Mesenchymal stem cell (in vitro differentiated cells and primary cell): ENCODE data around the gene AREL1. TPM values are rescaled to one million over a fixed set of nuclear protein-coding genes. Genes with fewer than 3 reads are reported as not detected.

ENCODE experiments used
- DNase-seq: peaks from one replicate; pipeline ENCODE4 v3.0.0-alpha.2; 2013
- H2AFZ ChIP-seq: one replicate; pipeline ENCODE4 v1.6.1; 2013; ENCODE audit warnings: low read depth, mild to moderate bottlenecking, control low read depth, inconsistent platforms, low read length, moderate library complexity
- H2AK5ac ChIP-seq: 2 replicates; pipeline ENCODE4 v1.6.1; 2013; ENCODE audit warnings: low read length, moderate library complexity, mild to moderate bottlenecking, inconsistent platforms; ENCODE audit not compliant: severe bottlenecking
- H2BK120ac ChIP-seq: one replicate; pipeline ENCODE4 v1.6.1; 2013; ENCODE audit warnings: low read depth, mild to moderate bottlenecking, inconsistent platforms, low read length, moderate library complexity
- H2BK12ac ChIP-seq, 2 experiments: one replicate each; pipeline ENCODE4 v1.6.1; 2013; ENCODE audit warnings: inconsistent platforms in 2 of 2, low read length in 2 of 2, mild to moderate bottlenecking in 2 of 2, moderate library complexity in 2 of 2, control low read depth in 1 of 2
- H2BK15ac ChIP-seq: one replicate; pipeline ENCODE4 v1.6.1; 2013; ENCODE audit warnings: mild to moderate bottlenecking, low read depth, inconsistent platforms; ENCODE audit not compliant: poor library complexity, severe bottlenecking
- H2BK5ac ChIP-seq: 2 replicates; pipeline ENCODE4 v1.6.1; 2013; ENCODE audit warnings: low read depth, mild to moderate bottlenecking, low read length, control low read depth, inconsistent platforms; ENCODE audit not compliant: poor library complexity, severe bottlenecking
- H3K14ac ChIP-seq, 2 experiments: one replicate each; pipeline ENCODE4 v1.6.1; 2013; ENCODE audit warnings: inconsistent platforms in 2 of 2, low read length in 2 of 2, control low read depth in 1 of 2, mild to moderate bottlenecking in 1 of 2, moderate library complexity in 1 of 2
- H3K18ac ChIP-seq, 2 experiments: one replicate each; pipeline ENCODE4 v1.6.1; 2013; ENCODE audit warnings: inconsistent platforms in 2 of 2, low read length in 2 of 2, control low read depth in 1 of 2, low read depth in 1 of 2, mild to moderate bottlenecking in 1 of 2
- H3K23ac ChIP-seq, 2 experiments: one replicate each; pipeline ENCODE4 v1.6.1; 2013; ENCODE audit warnings: inconsistent platforms in 2 of 2, low read length in 2 of 2, mild to moderate bottlenecking in 2 of 2, moderate library complexity in 2 of 2, control low read depth in 1 of 2
- H3K27ac ChIP-seq: 2 replicates; pipeline ENCODE4 v1.5.1; 2013; ENCODE audit warnings: mild to moderate bottlenecking, moderate library complexity, low read length, control low read depth, inconsistent platforms; ENCODE audit not compliant: poor library complexity, severe bottlenecking
- H3K27me3 ChIP-seq, 2 experiments: 2 replicates each; pipeline versions ENCODE4 v1.6.1 to v1.7.0; 2013; ENCODE audit warnings: low read length in 2 of 2, mild to moderate bottlenecking in 2 of 2, moderate library complexity in 2 of 2, control low read depth in 1 of 2, inconsistent platforms in 1 of 2; ENCODE audit not compliant: control insufficient read depth in 1 of 2, insufficient read depth in 1 of 2
- H3K36me3 ChIP-seq, 2 experiments: 2 replicates each; pipeline versions ENCODE4 v1.6.1 to v1.7.0; 2013; ENCODE audit warnings: low read length in 2 of 2, control low read depth in 1 of 2, inconsistent platforms in 1 of 2, low read depth in 1 of 2, mild to moderate bottlenecking in 1 of 2; ENCODE audit not compliant: insufficient read depth in 2 of 2, control insufficient read depth in 1 of 2
- H3K4ac ChIP-seq, 2 experiments: one replicate each; pipeline ENCODE4 v1.6.1; 2013; ENCODE audit warnings: inconsistent platforms in 2 of 2, low read length in 2 of 2, mild to moderate bottlenecking in 2 of 2, moderate library complexity in 2 of 2, control low read depth in 1 of 2, low read depth in 1 of 2
- H3K4me1 ChIP-seq: 2 replicates; pipeline ENCODE4 v1.6.1; 2013; ENCODE audit warnings: low read depth, low read length, control low read depth; ENCODE audit not compliant: control insufficient read depth, insufficient read depth
- H3K4me2 ChIP-seq: 2 replicates; pipeline ENCODE4 v1.6.1; 2013; ENCODE audit warnings: low read length, mild to moderate bottlenecking, inconsistent platforms; ENCODE audit not compliant: poor library complexity, severe bottlenecking
- H3K4me3 ChIP-seq, 2 experiments: 2 replicates each; pipeline versions ENCODE4 v1.5.1 to v1.7.0; 2013; ENCODE audit warnings: low read length in 2 of 2, mild to moderate bottlenecking in 2 of 2, control low read depth in 1 of 2, low read depth in 1 of 2; ENCODE audit not compliant: insufficient read depth in 1 of 2
- H3K79me1 ChIP-seq: replicated peaks from 2 replicates; pipeline ENCODE4 v1.6.1; 2013; ENCODE audit warnings: mild to moderate bottlenecking, control low read depth, low read length, inconsistent platforms; ENCODE audit not compliant: poor library complexity, severe bottlenecking
- H3K9ac ChIP-seq: 2 replicates; pipeline ENCODE4 v1.7.0; 2013; ENCODE audit warnings: mild to moderate bottlenecking, low read length, moderate library complexity
- H3K9me3 ChIP-seq: 2 replicates; pipeline ENCODE4 v1.7.0; 2013; ENCODE audit warnings: mild to moderate bottlenecking, low read length; ENCODE audit not compliant: control insufficient read depth
- H4K8ac ChIP-seq: one replicate; pipeline ENCODE4 v1.6.1; 2013; ENCODE audit warnings: inconsistent platforms, mild to moderate bottlenecking, low read length, moderate library complexity
- H4K91ac ChIP-seq: one replicate; pipeline ENCODE4 v1.6.1; 2013; ENCODE audit warnings: mild to moderate bottlenecking, low read length, inconsistent platforms
- WGBS: methylation state at CpG from one replicate; pipeline ENCODE4 v1.1.7; 2013; ENCODE audit warnings: mixed read lengths; 5-methylcytosine and 5-hydroxymethylcytosine counted together
- small RNA-seq: library from polyadenylated mRNA; stranded (forward); fragments of <200 nt; extraction: miRNeasy Mini kit (QIAGEN cat#:217004); gene quantifications from one replicate; pipeline ENCODE3, GENCODE V24; 2013; ENCODE audit warnings: low read depth

Gene AREL1

GRCh38 chr14:74611650-74612349, 101.1 kb downstream of the AREL1 start, which contains the start of gene LTBP2:
Gene LTBP2, minus strand, starts transcription at chr14:74612237. Its CDS starts 293 bp downstream, at chr14:74611944.
- no peak for DNase-seq
- H3K23ac ChIP-seq, result no peak within 1 kb of the TSS
- peak within 1 kb of the TSS in 1 of 2 experiments; percentile 58 for H3K14ac ChIP-seq
- H2BK5ac ChIP-seq, result peak within 1 kb of the TSS; percentile 89
- peak within 1 kb of the TSS; percentile 76 to 85 for H3K4me3 ChIP-seq
- peak within 1 kb of the TSS; percentile 95 for H2AK5ac ChIP-seq
- H2BK120ac ChIP-seq, result peak within 1 kb of the TSS; percentile 66
- peak within 1 kb of the TSS; percentile 90 for H3K4me2 ChIP-seq
- peak within 1 kb of the TSS; percentile 85 for H4K8ac ChIP-seq
- peaks cover 47% of the 10 kb centered on the region for H3K4me1 ChIP-seq
- WGBS, result 2% methylated on average over 67 of the region's 70 CpGs
- H3K79me1 ChIP-seq, result peaks cover 3% of the 10 kb centered on the region
- H3K9me3 ChIP-seq, result no peaks in the 10 kb centered on the region
- peak within 1 kb of the TSS; percentile 86 to 98 for H3K18ac ChIP-seq
- H3K27ac ChIP-seq, result peak within 1 kb of the TSS; percentile 86
- H3K27me3 ChIP-seq, result no peaks in the 10 kb centered on the region
- H2AFZ ChIP-seq, result peak within 1 kb of the TSS; percentile 73
- H2BK15ac ChIP-seq, result peak within 1 kb of the TSS; percentile 92
- peak within 1 kb of the TSS; percentile 63 to 97 for H2BK12ac ChIP-seq
- peak within 1 kb of the TSS; percentile 87 to 90 for H3K4ac ChIP-seq
- H3K9ac ChIP-seq, result peak within 1 kb of the TSS; percentile 83
- peaks cover 0 to 11% of the 10 kb centered on the region in 2 experiments for H3K36me3 ChIP-seq
- peak within 1 kb of the TSS; percentile 85 for H4K91ac ChIP-seq

Small RNAs within 50 kb of the gene (small RNA-seq; reads per million reads assigned to genes)
- gene RF00409, result not detected
